Upper lobe of right lung (tissue), 1 donor: ENCODE results near the gene EGFL7. TPM values are rescaled to one million over a fixed set of nuclear protein-coding genes. Genes with fewer than 3 reads are reported as not detected.

Source experiments
- ATAC-seq: fragments of 200-7000 bp; cut with Tn5 transposase; one replicate; pipeline ENCODE4 v1.9.1; 2020; ENCODE audit warnings: mild to moderate bottlenecking, moderate library complexity
- DNase-seq: peaks from one replicate; pipeline ENCODE4 v3.0.0-alpha.2; 2020
- H3K27ac ChIP-seq: fragments of 200-600 bp; one replicate; pipeline ENCODE4 v1.8.0; 2022
- H3K27me3 ChIP-seq: fragments of 200-600 bp; one replicate; pipeline ENCODE4 v1.8.0; 2022; ENCODE audit warnings: mild to moderate bottlenecking
- H3K36me3 ChIP-seq: fragments of 200-600 bp; one replicate; pipeline ENCODE4 v1.8.0; 2022
- H3K4me1 ChIP-seq: fragments of 200-600 bp; one replicate; pipeline ENCODE4 v1.8.0; 2022
- H3K4me3 ChIP-seq: fragments of 200-600 bp; one replicate; pipeline ENCODE4 v1.8.0; 2022; ENCODE audit warnings: mild to moderate bottlenecking
- H3K9me3 ChIP-seq: fragments of 200-600 bp; one replicate; pipeline ENCODE4 v1.8.0; 2022
- CTCF ChIP-seq: fragments of 200-600 bp; IDR thresholded peaks from one replicate; pipeline ENCODE4 v1.8.0; 2022; ENCODE audit warnings: antibody characterized with exemption
- intact Hi-C: fragments of 100-400 bp; cut with DNase I; formaldehyde crosslinking; loops from one replicate; pipeline ENCODE4 v1.11.0; 2022
- total RNA-seq: library from RNA; stranded (reverse); fragmentation: NEBNext Ultra II Directional; extraction: Animal tissue kit (Norgen Biotek cat#: 25700); gene quantifications from one replicate; pipeline ENCODE4 v1.2.1, GENCODE V29; 2021
- donor health status: DM: no; HTN: yes; CAD: no; lungs with severe emphysema.

Gene EGFL7
- total RNA-seq, 1 donor from 2014 or later = 302 TPM

- Histone ChIP-seq H3K36me3 (peaks cover 23% of the 10 kb centered on the region), H3K27ac (peak overlapping the region; percentile 36), H3K4me1 (peaks cover 11% of the 10 kb centered on the region), H3K9me3 (no peaks in the 10 kb centered on the region), H3K4me3 (no peak overlapping the region), H3K27me3 (no peaks in the 10 kb centered on the region)
- intact Hi-C loops = no loop called here
- no peak for TF ChIP-seq CTCF
- ATAC-seq = no peak
- no peak for DNase-seq
These were observed 9.8 kb downstream of the EGFL7 start for GRCh38 chr9:136672431-136673087.

- H3K9me3 ChIP-seq = no peaks in the 10 kb centered on the region
- TF ChIP-seq CTCF = no peak
- H3K27me3 ChIP-seq = no peaks in the 10 kb centered on the region
- DNase-seq = no peak
- H3K36me3 ChIP-seq = peaks cover 23% of the 10 kb centered on the region
- no peak overlapping the region for H3K4me3 ChIP-seq
- no peak for ATAC-seq
- intact Hi-C loops = no loop called here
- peaks cover 11% of the 10 kb centered on the region for H3K4me1 ChIP-seq
- peak overlapping the region; percentile 36 for H3K27ac ChIP-seq
These were observed 10.6 kb downstream of the EGFL7 start for GRCh38 chr9:136673088-136673974.

- Histone ChIP-seq H3K9me3 (no peaks in the 10 kb centered on the region), H3K27me3 (no peaks in the 10 kb centered on the region), H3K4me3 (no peak overlapping the region), H3K36me3 (peaks cover 23% of the 10 kb centered on the region), H3K27ac (peak overlapping the region; percentile 36), H3K4me1 (peaks cover 16% of the 10 kb centered on the region)
- TF ChIP-seq CTCF = no peak
- intact Hi-C loops = no loop called here
- no peak for ATAC-seq
- DNase-seq = no peak
These were observed 11.5 kb downstream of the EGFL7 start for GRCh38 chr9:136673975-136674785.

GRCh38 chr9:136674786-136675349, 12.2 kb downstream of the EGFL7 start:
- Histone ChIP-seq H3K27me3 (no peaks in the 10 kb centered on the region), H3K27ac (no peak overlapping the region), H3K4me3 (no peak overlapping the region), H3K4me1 (peaks cover 23% of the 10 kb centered on the region), H3K36me3 (peaks cover 23% of the 10 kb centered on the region), H3K9me3 (no peaks in the 10 kb centered on the region)
- intact Hi-C loops = no loop called here
- peak; percentile 62 for ATAC-seq
- peak; percentile 93 for DNase-seq
- TF ChIP-seq CTCF = no peak
